IPS-18a (cell line): ENCODE results near the gene RAI2.
"Not testable (repeated sequence)": the region's sequence is repeated elsewhere in the genome, so short reads cannot be mapped to it uniquely, and the experiment has no call there.

Experiments
- H3K27ac ChIP-seq: one replicate; pipeline ENCODE4 v1.5.1; 2013; ENCODE audit warnings: low read length
- H3K27me3 ChIP-seq: one replicate; pipeline ENCODE4 v1.6.1; 2013; ENCODE audit warnings: mild to moderate bottlenecking, low read length; ENCODE audit not compliant: control insufficient read depth, insufficient read depth
- H3K36me3 ChIP-seq: one replicate; pipeline ENCODE4 v1.6.1; 2013; ENCODE audit warnings: low read depth, low read length; ENCODE audit not compliant: control insufficient read depth
- H3K4me1 ChIP-seq: one replicate; pipeline ENCODE4 v1.6.1; 2013; ENCODE audit warnings: low read depth, low read length; ENCODE audit not compliant: control insufficient read depth
- H3K4me3 ChIP-seq: one replicate; pipeline ENCODE4 v1.5.1; 2013; ENCODE audit warnings: low read length
- H3K9ac ChIP-seq: one replicate; pipeline ENCODE4 v1.6.1; 2013; ENCODE audit warnings: mild to moderate bottlenecking, low read length, moderate library complexity
- H3K9me3 ChIP-seq: one replicate; pipeline ENCODE4 v1.6.1; 2013; ENCODE audit warnings: low read depth, low read length; ENCODE audit not compliant: control insufficient read depth

The RAI2 gene

GRCh38 chrX:17805120-17805519 is 56.0 kb downstream of the RAI2 start:
- peaks cover 16% of the 10 kb centered on the region for H3K9me3 ChIP-seq
- no peak overlapping the region for H3K9ac ChIP-seq
- no peak overlapping the region for H3K27ac ChIP-seq
- no peaks in the 10 kb centered on the region for H3K36me3 ChIP-seq
- H3K4me3 ChIP-seq = no peak overlapping the region
- no peaks in the 10 kb centered on the region for H3K27me3 ChIP-seq
- no peaks in the 10 kb centered on the region for H3K4me1 ChIP-seq

DNA sequence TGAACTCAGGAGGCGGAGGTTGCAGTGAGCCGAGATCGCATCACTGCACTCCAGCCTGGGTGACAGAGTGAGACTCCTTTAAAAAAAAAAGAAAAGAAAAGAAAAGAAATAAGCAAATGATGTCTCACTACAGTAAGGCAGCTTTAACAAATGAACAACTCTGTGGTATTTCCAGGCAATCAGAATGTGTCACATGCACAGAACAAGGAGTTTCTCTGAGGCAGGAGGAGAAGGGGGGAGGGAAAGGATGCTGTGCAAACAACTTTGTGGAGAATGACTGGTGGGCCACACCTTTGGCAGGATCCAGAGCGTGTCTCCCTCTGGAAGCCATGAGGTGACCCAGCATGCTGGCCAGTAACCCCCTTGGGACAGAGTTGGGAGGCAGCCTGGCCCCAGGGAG is 57.6 kb downstream of the RAI2 start:
- Histone ChIP-seq H3K27me3 (no peaks in the 10 kb centered on the region), H3K4me1 (no peaks in the 10 kb centered on the region), H3K9ac (no peak overlapping the region), H3K27ac (no peak overlapping the region), H3K4me3 (no peak overlapping the region), H3K36me3 (no peaks in the 10 kb centered on the region), H3K9me3 (peaks cover 12% of the 10 kb centered on the region)

GRCh38 chrX:17802756-17803155 is 58.3 kb downstream of the RAI2 start:
- no peak overlapping the region for H3K9ac ChIP-seq
- H3K27me3 ChIP-seq = no peaks in the 10 kb centered on the region
- H3K4me3 ChIP-seq = no peak overlapping the region
- H3K36me3 ChIP-seq = no peaks in the 10 kb centered on the region
- peaks cover 12% of the 10 kb centered on the region for H3K9me3 ChIP-seq
- no peak overlapping the region for H3K27ac ChIP-seq
- H3K4me1 ChIP-seq = no peaks in the 10 kb centered on the region

DNA sequence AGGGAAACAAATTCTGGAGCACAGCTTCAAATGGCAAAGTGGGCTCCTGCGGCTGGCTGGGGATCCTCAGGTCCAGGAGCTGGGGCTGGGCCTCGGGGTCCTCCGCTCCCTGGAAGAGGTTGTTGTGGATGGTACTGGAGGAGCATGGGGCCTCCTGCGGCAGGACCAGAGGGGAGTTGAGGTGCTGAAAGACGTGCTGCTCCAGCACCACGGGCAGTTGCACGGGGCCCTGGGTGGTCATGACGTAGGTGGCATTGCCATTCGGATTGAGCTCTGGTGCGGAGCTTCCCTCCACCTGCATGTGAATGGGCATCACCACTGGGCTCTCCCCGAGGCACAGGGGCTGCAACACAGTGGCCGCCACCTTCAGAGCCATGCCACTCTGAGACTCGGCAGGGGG is 59.7 kb downstream of the RAI2 start:
- no peaks in the 10 kb centered on the region for H3K4me1 ChIP-seq
- no peaks in the 10 kb centered on the region for H3K27me3 ChIP-seq

DNA sequence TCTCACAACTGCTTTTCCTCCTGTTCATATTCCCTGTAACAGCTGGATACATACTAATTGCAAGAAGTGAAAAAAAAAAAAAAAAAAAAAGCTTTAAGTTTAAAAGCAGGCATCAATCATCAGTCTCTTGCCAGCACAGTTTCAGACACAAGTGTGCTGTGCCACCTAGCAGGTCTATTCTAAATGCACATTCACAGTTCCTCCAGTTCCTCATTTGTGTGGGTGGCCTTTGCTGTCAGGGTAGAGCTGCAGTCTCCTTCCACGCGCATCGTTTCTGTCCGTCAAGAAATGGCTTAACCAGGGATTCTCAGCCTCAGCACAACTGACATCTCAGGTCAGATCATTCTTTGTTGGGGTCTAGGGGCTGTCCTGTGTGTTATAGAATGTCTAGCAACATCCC is 62.2 kb downstream of the RAI2 start:
- H3K36me3 ChIP-seq = no peaks in the 10 kb centered on the region
- H3K4me1 ChIP-seq = no peaks in the 10 kb centered on the region
- H3K27me3 ChIP-seq = no peaks in the 10 kb centered on the region
- H3K4me3 ChIP-seq = no peak overlapping the region
- no peak overlapping the region for H3K27ac ChIP-seq
- peaks cover 9% of the 10 kb centered on the region for H3K9me3 ChIP-seq
- H3K9ac ChIP-seq = no peak overlapping the region

More for the DNA sequence above, 59.7 kb downstream of the RAI2 start:
- H3K9me3 ChIP-seq = peaks cover 9% of the 10 kb centered on the region
- H3K27ac ChIP-seq = no peak overlapping the region
- no peaks in the 10 kb centered on the region for H3K36me3 ChIP-seq
- H3K4me3 ChIP-seq = no peak overlapping the region
- no peak overlapping the region for H3K9ac ChIP-seq

DNA sequence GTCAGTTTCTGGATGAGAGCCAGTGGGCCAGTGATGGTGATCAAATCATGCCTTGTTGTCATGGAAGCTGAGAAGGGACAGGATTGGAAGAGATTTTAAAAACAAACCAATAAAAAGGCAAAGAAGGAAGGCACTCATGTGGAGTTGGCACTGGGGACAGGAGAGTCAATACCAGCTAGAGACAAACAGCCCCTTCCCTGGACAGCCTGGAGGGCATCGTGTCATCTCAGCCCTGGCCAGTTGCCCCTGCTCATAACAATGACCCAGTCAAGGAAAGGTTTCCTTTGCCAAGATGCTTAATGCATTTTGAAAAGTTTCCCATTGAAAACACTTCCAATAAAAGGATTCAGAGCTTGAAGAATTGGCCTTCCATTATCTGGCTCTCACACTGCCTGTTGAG is 68.3 kb downstream of the RAI2 start:
- Histone ChIP-seq H3K9ac (no peak overlapping the region), H3K27me3 (no peaks in the 10 kb centered on the region), H3K36me3 (no peaks in the 10 kb centered on the region), H3K9me3 (peaks cover 1% of the 10 kb centered on the region), H3K27ac (no peak overlapping the region), H3K4me1 (no peaks in the 10 kb centered on the region), H3K4me3 (no peak overlapping the region)

DNA sequence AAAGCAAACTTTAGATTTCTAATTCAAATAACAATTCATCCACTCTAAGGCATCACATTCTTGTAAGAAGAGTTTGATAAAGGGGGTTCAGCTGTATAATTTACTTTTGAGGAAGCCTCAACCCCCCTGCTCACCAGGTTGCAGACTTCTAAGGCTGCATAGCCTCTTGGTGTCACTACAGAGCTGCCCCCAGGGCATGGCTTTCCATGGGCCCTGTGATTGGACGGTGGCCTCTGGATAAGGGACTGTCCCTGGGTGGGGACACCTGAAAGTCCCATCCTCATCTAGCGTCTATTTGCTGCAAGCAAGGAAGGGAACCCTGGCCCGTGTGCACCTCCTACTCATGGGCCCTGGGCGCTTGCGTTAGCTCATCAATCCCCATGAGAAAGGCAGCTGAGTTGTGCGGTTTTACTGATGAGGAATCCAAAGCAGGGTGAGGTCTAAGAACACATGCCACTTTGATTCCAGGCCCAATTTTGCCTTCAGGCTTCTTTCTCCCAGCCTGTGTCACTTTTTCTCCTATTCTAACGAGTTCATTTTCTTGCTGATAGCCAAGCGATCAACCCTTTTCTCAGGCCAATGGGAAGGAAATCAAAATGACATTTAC is 72.0 kb downstream of the RAI2 start:
- Histone ChIP-seq H3K9ac (no peak overlapping the region), H3K27ac (no peak overlapping the region), H3K4me3 (no peak overlapping the region), H3K36me3 (no peaks in the 10 kb centered on the region), H3K4me1 (no peaks in the 10 kb centered on the region), H3K27me3 (no peaks in the 10 kb centered on the region), H3K9me3 (peaks cover 3% of the 10 kb centered on the region)

DNA sequence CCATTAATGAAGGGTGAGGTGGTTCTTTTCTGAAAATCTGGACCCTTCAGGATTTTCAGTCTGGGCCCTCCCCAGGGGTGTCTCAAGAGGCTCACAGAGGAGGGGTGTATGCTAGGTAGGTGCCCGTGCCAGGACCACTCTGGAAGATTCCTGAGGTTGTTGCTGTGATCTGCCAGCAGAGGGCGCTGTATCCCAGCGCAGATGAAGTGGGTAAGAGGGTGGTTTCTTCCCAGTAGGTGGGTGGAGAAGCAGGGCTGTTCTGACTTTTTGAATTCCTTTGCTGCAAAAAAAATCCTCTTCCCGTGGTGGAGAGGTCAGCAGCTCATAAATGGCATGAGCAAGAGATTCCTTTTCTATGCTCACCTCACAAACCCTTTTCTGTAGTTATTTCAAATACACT is 72.7 kb downstream of the RAI2 start:
- Histone ChIP-seq H3K27me3 (no peaks in the 10 kb centered on the region), H3K9ac (no peak overlapping the region), H3K36me3 (no peaks in the 10 kb centered on the region), H3K27ac (no peak overlapping the region), H3K9me3 (peaks cover 3% of the 10 kb centered on the region), H3K4me3 (no peak overlapping the region), H3K4me1 (no peaks in the 10 kb centered on the region)

- no peaks in the 10 kb centered on the region for H3K27me3 ChIP-seq
- no peaks in the 10 kb centered on the region for H3K36me3 ChIP-seq
- H3K9me3 ChIP-seq = peaks cover 3% of the 10 kb centered on the region
- no peak overlapping the region for H3K27ac ChIP-seq
- H3K9ac ChIP-seq = no peak overlapping the region
- H3K4me3 ChIP-seq = no peak overlapping the region
- H3K4me1 ChIP-seq = no peaks in the 10 kb centered on the region
Observed at GRCh38 chrX:17787557-17787956, 73.5 kb downstream of the RAI2 start.

- H3K9me3 ChIP-seq, H3K4me3 ChIP-seq, H3K27ac ChIP-seq, H3K4me1 ChIP-seq, H3K27me3 ChIP-seq, H3K9ac ChIP-seq, H3K36me3 ChIP-seq: not testable (repeated sequence)
Observed at GRCh38 chrX:17786554-17787347, 74.3 kb downstream of the RAI2 start.

- H3K9me3 ChIP-seq = no peaks in the 10 kb centered on the region
- H3K4me1 ChIP-seq = no peaks in the 10 kb centered on the region
- no peaks in the 10 kb centered on the region for H3K27me3 ChIP-seq
- H3K9ac ChIP-seq = no peak overlapping the region
- H3K4me3 ChIP-seq = no peak overlapping the region
- H3K27ac ChIP-seq = no peak overlapping the region
- H3K36me3 ChIP-seq = no peaks in the 10 kb centered on the region
Observed at GRCh38 chrX:17779434-17779833, 81.7 kb downstream of the RAI2 start.

GRCh38 chrX:17778997-17779396 is 82.1 kb downstream of the RAI2 start:
- no peak overlapping the region for H3K9ac ChIP-seq
- no peaks in the 10 kb centered on the region for H3K36me3 ChIP-seq
- H3K4me3 ChIP-seq = no peak overlapping the region
- H3K4me1 ChIP-seq = no peaks in the 10 kb centered on the region
- H3K9me3 ChIP-seq = no peaks in the 10 kb centered on the region
- no peak overlapping the region for H3K27ac ChIP-seq
- H3K27me3 ChIP-seq = no peaks in the 10 kb centered on the region
